HepG2 (cell line): ENCODE data around the gene MYL6B. TPM values are rescaled to one million over a fixed set of nuclear protein-coding genes. Genes with fewer than 3 reads are reported as not detected.

ENCODE experiments used
- ATAC-seq: fragments of 200-7000 bp; cut with Tn5 transposase; 3 replicates; pipeline ENCODE4 v1.9.1; 2020; ENCODE audit warnings: mild to moderate bottlenecking, moderate library complexity
- BruUV-seq: library from RNA; stranded (reverse); fragments of 400-500 nt; replicated peaks from 2 replicates; lab custom pipeline; 2021; lab: Mats Ljungman, UMichigan
- CTCF ChIA-PET: fragments of 300-600 bp; formaldehyde crosslinking; extraction: SDS; loops from one replicate; lab custom pipeline; 2021; ENCODE audit warnings: low total read pairs, inconsistent platforms, low intra/inter-chr PET ratio; lab: Yijun Ruan, JAX
- POLR2A ChIA-PET: fragments of 350-600 bp; sonication (Branson Sonifier 250); formaldehyde crosslinking; loops from one replicate; lab custom pipeline; 2020; ENCODE audit warnings: antibody characterized with exemption, inconsistent platforms; lab: Yijun Ruan, JAX
- DNase-seq: peaks from one replicate; pipeline ENCODE4 v3.0.0-alpha.2; 2015; ENCODE audit warnings: low spot score
- FAIRE-seq: peaks from 3 replicates; lab custom pipeline; 2011; peaks lifted over from hg19 to GRCh38; lab: Jason Lieb, UNC
- H2AFZ ChIP-seq: one replicate; pipeline ENCODE4 v1.6.1; 2011; ENCODE audit warnings: low read length, inconsistent platforms
- H3K27ac ChIP-seq: fragments of 300-600 bp; 3 replicates; pipeline ENCODE4 v1.8.0; 2011; ENCODE audit warnings: mixed run types, mild to moderate bottlenecking, mixed read lengths, low read length, inconsistent platforms; ENCODE audit not compliant: insufficient read depth; ENCODE audit errors: extremely low read length
- H3K27me3 ChIP-seq, 2 experiments: fragments of 200-600 bp in 1 of 2; 2 replicates in 1 of 2; 3 replicates in 1 of 2; pipeline versions ENCODE4 v1.6.0 to v1.8.0; 2011; ENCODE audit warnings: low read length in 2 of 2, mild to moderate bottlenecking in 2 of 2, moderate library complexity in 2 of 2, inconsistent platforms in 1 of 2; ENCODE audit not compliant: insufficient read depth in 2 of 2, control insufficient read depth in 1 of 2
- H3K36me3 ChIP-seq, 2 experiments: fragments of 200-600 bp in 1 of 2; replicated peaks in 1 of 2; 2 replicates in 1 of 2; 3 replicates in 1 of 2; pipeline versions ENCODE4 v1.5.1 to v1.8.0; 2011; ENCODE audit warnings: low read length in 2 of 2, inconsistent platforms in 1 of 2; ENCODE audit not compliant: insufficient read depth in 2 of 2, control insufficient read depth in 1 of 2
- H3K4me1 ChIP-seq: 2 replicates; pipeline ENCODE4 v1.5.1; 2012; ENCODE audit warnings: low read length, inconsistent platforms; ENCODE audit not compliant: insufficient read depth
- H3K4me2 ChIP-seq: 2 replicates; pipeline ENCODE4 v1.6.0; 2011; ENCODE audit warnings: low read depth, low read length, inconsistent platforms
- H3K4me3 ChIP-seq, 3 experiments: fragments of 200-600 bp in 1 of 3; sonication (generic), shearing (Covaris generic) in 1 of 3; replicated peaks in 1 of 3; 2 replicates each; pipeline ENCODE4 v1.5.1; 2011 to 2016; ENCODE audit warnings: low read length in 3 of 3, inconsistent platforms in 2 of 3, low read depth in 2 of 3, mild to moderate bottlenecking in 2 of 3, control low read depth in 1 of 3, mixed read lengths in 1 of 3; ENCODE audit not compliant: insufficient read depth in 1 of 3
- H3K79me2 ChIP-seq: one replicate; pipeline ENCODE4 v1.6.1; 2011; ENCODE audit warnings: low read length, inconsistent platforms; ENCODE audit not compliant: insufficient read depth
- H3K9ac ChIP-seq: 2 replicates; pipeline ENCODE4 v1.6.0; 2011; ENCODE audit warnings: mild to moderate bottlenecking, low read depth, low read length, inconsistent platforms; ENCODE audit not compliant: insufficient read depth
- H3K9me3 ChIP-seq: 2 replicates; pipeline ENCODE4 v1.5.1; 2012; ENCODE audit warnings: mild to moderate bottlenecking, low read length
- H4K20me1 ChIP-seq: 2 replicates; pipeline ENCODE4 v1.6.0; 2011; ENCODE audit warnings: inconsistent platforms, mild to moderate bottlenecking, low read length, moderate library complexity; ENCODE audit not compliant: insufficient read depth
- ARNTL ChIP-seq: sonication (generic); formaldehyde crosslinking; IDR thresholded peaks from 2 replicates; pipeline ENCODE4 v1.4.0; 2020; ENCODE audit warnings: mild to moderate bottlenecking, missing genetic modification reagents
- KDM1A ChIP-seq: IDR thresholded peaks from 2 replicates; pipeline ENCODE4 v1.6.1; 2016; ENCODE audit warnings: missing compliant biosample characterization
- MAX ChIP-seq: IDR thresholded peaks from 2 replicates; pipeline ENCODE4 v1.6.1; 2012; ENCODE audit warnings: inconsistent platforms
- RBFOX2 ChIP-seq: fragments of 200-400 bp; formaldehyde crosslinking; IDR thresholded peaks from 2 replicates; pipeline ENCODE4 v1.6.1; 2017; ENCODE audit warnings: low read depth, mild to moderate bottlenecking, low read length
- SCMH1 ChIP-seq: sonication (generic); formaldehyde crosslinking; IDR thresholded peaks from 2 replicates; pipeline ENCODE4 v1.9.0; 2021; ENCODE audit warnings: missing genetic modification reagents, mild to moderate bottlenecking, borderline replicate concordance
- ZNF781 ChIP-seq: sonication (generic); formaldehyde crosslinking; IDR thresholded peaks from 2 replicates; pipeline ENCODE4 v1.5.1; 2020; ENCODE audit warnings: borderline replicate concordance, mild to moderate bottlenecking, missing genetic modification reagents; ENCODE audit errors: not compliant biosample characterization
- WGBS: methylation state at CpG from one replicate; pipeline ENCODE4 v1.1.6; 2017; ENCODE audit warnings: low lambda C conversion rate; 5-methylcytosine and 5-hydroxymethylcytosine counted together
- in situ Hi-C: cut with HindIII; loops from 2 replicates; pipeline ENCODE4 v1.10.0; 2017; ENCODE audit warnings: low pct_unique_long_range_greater_than_20kb; ENCODE audit not compliant: extremely low pct_ligation_motif_present
- intact Hi-C: fragments of 100-400 bp; cut with micrococcal nuclease; formaldehyde crosslinking; loops from one replicate; pipeline ENCODE4 v1.10.0; 2022; ENCODE audit not compliant: unreplicated experiment
- polyA plus RNA-seq, 8 experiments: library from polyadenylated mRNA; depleted of rRNA in 3 of 8; stranded (reverse) in 7 of 8; unstranded in 1 of 8; fragments of >200 nt; fragmentation: Illumina TruSeq in 4 of 8; extraction: Trizol in 4 of 8; gene quantifications; 2 replicates each; pipeline versions ENCODE4 v1.2.1 to v1.2.3, GENCODE V29; 2011 to 2016; ENCODE audit warnings: low read depth in 4 of 8, missing spikeins in 1 of 8, mixed read lengths in 1 of 8; ENCODE audit not compliant: insufficient read depth in 1 of 8
- total RNA-seq, 5 experiments: library from RNA; depleted of rRNA; stranded (reverse); fragments of >200 nt; fragmentation: Illumina TruSeq; extraction: Trizol; gene quantifications; 2 replicates each; pipeline ENCODE4 v1.2.3, GENCODE V29; 2016; ENCODE audit warnings: low read depth in 1 of 5
- TF ChIP-seq, protein P1 (sequence below): sonication (generic); formaldehyde crosslinking; IDR thresholded peaks from 2 replicates; pipeline ENCODE4 v1.8.1; 2023; ENCODE audit warnings: mild to moderate bottlenecking, inconsistent platforms, moderate library complexity, missing genetic modification reagents, borderline replicate concordance
- TF ChIP-seq, protein P2 (sequence below): sonication (generic); formaldehyde crosslinking; IDR thresholded peaks from 2 replicates; pipeline ENCODE4 v1.5.0; 2020; ENCODE audit warnings: missing genetic modification reagents

The MYL6B gene
- total and polyA plus RNA-seq, 2 of the 13 experiments (the other 11 are each of a cell fraction or from before 2014, with no cell fraction given) = 75.7 to 88.7 TPM

DNA sequence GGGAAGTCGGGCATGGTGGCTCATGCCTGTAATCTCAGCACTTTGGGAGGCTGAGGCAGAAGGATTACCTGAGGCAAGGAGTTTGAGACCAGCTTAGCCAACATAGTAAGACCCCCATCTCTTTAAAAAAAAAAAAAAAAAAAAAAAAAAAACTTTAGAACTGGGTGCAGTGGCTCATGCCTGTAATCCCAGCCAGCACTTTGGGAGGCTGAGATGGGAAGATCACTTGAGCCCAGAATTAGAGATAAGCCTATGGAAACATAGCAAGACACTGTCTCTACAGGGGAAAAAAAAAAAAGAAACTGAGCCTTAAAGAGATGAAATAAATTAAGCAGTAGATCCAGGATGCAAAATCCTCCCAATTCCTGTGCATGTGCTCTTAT is 49.7 kb upstream of the MYL6B start:
- Histone ChIP-seq H3K36me3 (peaks cover 29 to 53% of the 10 kb centered on the region in 2 experiments), H3K4me1 (peaks cover 35% of the 10 kb centered on the region), H3K79me2 (peaks cover 32% of the 10 kb centered on the region), H2AFZ (no peak overlapping the region), H3K27me3 (no peaks in the 10 kb centered on the region), H3K9ac (no peak overlapping the region), H3K4me3 (no peak overlapping the region), H4K20me1 (peaks cover 4% of the 10 kb centered on the region), H3K9me3 (no peaks in the 10 kb centered on the region), H3K4me2 (no peak overlapping the region), H3K27ac (peak overlapping the region; percentile 64)
- ChIA-PET CTCF (no interaction called here), POLR2A (interaction anchor here (1.4 to 6.5 kb wide), 5 partner anchors 13 to 26 kb away, joined by 3 to 279 read pairs (median 46); partner anchors contain the start of genes ERBB3, ESYT1, RPL41 and ZC3H10)
- intact Hi-C loops (no loop called here), in situ Hi-C loops (loop anchor here (5.0 kb wide), 1 partner anchor 55 kb away; no protein-coding TSS in a partner anchor)
- no peak for ATAC-seq
- FAIRE-seq = no peak
- 100% methylated on average over 1 of the region's 1 CpG for WGBS
- TSS peak; percentile 22 for BruUV-seq
- no peak for DNase-seq
- TF ChIP-seq KDM1A (CRISPR knock-in tag) (no peak), SCMH1 (CRISPR knock-in tag) (no peak), ARNTL (CRISPR knock-in tag) (no peak), ZNF781 (no peak), MAX (no peak), RBFOX2 (0 out of 2 replicates have a peak, but pooled peaks have one; percentile 35)
- TF ChIP-seq, protein P1, sequence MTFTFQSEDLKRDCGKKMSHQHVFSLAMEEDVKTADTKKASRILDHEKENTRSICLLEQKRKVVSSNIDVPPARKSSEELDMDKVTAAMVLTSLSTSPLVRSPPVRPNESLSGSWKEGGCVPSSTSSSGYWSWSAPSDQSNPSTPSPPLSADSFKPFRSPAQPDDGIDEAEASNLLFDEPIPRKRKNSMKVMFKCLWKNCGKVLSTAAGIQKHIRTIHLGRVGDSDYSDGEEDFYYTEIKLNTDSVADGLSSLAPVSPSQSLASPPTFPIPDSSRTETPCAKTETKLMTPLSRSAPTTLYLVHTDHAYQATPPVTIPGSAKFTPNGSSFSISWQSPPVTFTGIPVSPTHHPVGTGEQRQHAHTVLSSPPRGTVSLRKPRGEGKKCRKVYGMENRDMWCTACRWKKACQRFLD (CRISPR knock-in tag) = no peak
- TF ChIP-seq, protein P2, sequence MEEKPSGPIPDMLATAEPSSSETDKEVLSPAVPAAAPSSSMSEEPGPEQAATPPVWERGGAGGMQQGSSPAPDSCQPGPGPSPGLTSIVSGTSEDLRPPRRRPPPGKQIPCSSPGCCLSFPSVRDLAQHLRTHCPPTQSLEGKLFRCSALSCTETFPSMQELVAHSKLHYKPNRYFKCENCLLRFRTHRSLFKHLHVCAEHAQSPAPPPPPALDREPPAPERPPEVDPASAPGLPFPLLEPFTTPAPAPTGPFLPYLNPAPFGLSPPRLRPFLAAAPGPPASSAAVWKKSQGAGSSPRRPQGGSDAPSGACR = no peak
- TF ChIP-seq, all 625 proteins: peak for 1
